Vagina (tissue), 2 donors: ENCODE data around the gene MAP1LC3B. TPM values are rescaled to one million over a fixed set of nuclear protein-coding genes. Genes with fewer than 3 reads are reported as not detected.

ENCODE experiments used
- DNase-seq, 2 donors: peaks; one replicate each; pipeline ENCODE4 v3.0.0-alpha.2; 2017; ENCODE audit errors: extremely low spot score in 2 of 2
- H3K27ac ChIP-seq: fragments of 200-600 bp; sonication (generic); one replicate; pipeline ENCODE4 v1.5.1; 2019
- H3K27me3 ChIP-seq: fragments of 200-600 bp; sonication (generic); one replicate; pipeline ENCODE4 v1.5.1; 2019
- H3K36me3 ChIP-seq, 2 donors: fragments of 200-600 bp; sonication (generic); one replicate each; pipeline ENCODE4 v1.5.1; 2017 to 2019
- H3K4me1 ChIP-seq: fragments of 200-600 bp; sonication (generic); one replicate; pipeline ENCODE4 v1.5.1; 2019
- H3K4me3 ChIP-seq, 2 donors: fragments of 200-600 bp; sonication (generic); 1 replicate in 1 of 2; 2 replicates in 1 of 2; pipeline ENCODE4 v1.5.1; 2016 to 2019
- H3K9me3 ChIP-seq: fragments of 200-600 bp; sonication (generic); one replicate; pipeline ENCODE4 v1.5.1; 2019
- POLR2A ChIP-seq, 2 donors: fragments of 450-650 bp; IDR thresholded peaks; one replicate each; pipeline ENCODE4 v1.6.1; 2017; ENCODE audit warnings: antibody characterized with exemption in 2 of 2, mild to moderate bottlenecking in 2 of 2, moderate library complexity in 2 of 2
- POLR2AphosphoS5 ChIP-seq, 2 donors: sonication (generic); formaldehyde crosslinking; IDR thresholded peaks; one replicate each; pipeline ENCODE4 v1.9.0; 2017; ENCODE audit warnings: antibody characterized with exemption in 2 of 2, mild to moderate bottlenecking in 2 of 2, low read depth in 1 of 2; ENCODE audit not compliant: insufficient read depth in 1 of 2
- intact Hi-C: fragments of 100-400 bp; cut with DNase I; formaldehyde crosslinking; loops from one replicate; pipeline ENCODE4 v1.15.1; 2023
- total RNA-seq: library from RNA; depleted of rRNA; stranded (reverse); fragments of >200 nt; gene quantifications from one replicate; pipeline ENCODE4 v1.2.3, GENCODE V29; 2016
- TF ChIP-seq, protein P1 (sequence below), 3 experiments: fragments of 450-650 bp in 2 of 3; fragments of 200-600 bp in 1 of 3; sonication (generic) in 1 of 3; IDR thresholded peaks; one replicate each; pipeline ENCODE4 v1.5.1; 2017 to 2019; ENCODE audit warnings: antibody characterized with exemption in 3 of 3, mild to moderate bottlenecking in 2 of 3, moderate library complexity in 2 of 3

The MAP1LC3B gene
- total RNA-seq, 1 donor from 2014 or later, result 44.9 TPM

DNA sequence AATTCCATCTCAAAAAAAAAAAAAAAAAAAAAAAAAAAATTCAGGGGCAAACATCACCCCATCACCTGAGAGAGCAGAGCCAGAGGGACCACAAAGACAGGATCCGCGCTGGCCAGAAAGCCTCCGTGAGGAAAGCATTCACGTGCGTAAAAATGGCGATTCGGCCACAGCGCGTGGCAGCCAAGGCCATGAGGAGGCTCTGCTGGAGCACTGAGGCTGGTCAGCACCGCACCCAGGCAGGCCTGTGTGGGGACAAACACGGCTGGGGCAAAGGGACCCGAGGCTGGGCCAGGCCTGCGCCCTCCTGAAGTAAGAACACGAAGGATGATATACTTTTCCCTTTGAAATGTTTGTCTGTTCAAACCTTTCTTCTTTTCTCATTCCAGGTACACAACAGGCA is 45.2 kb downstream of the MAP1LC3B start:
- Histone ChIP-seq H3K9me3 (no peaks in the 10 kb centered on the region), H3K36me3 (no peaks in the 10 kb centered on the region), H3K4me3 (no peak overlapping the region), H3K27me3 (no peaks in the 10 kb centered on the region), H3K4me1 (peaks cover 16% of the 10 kb centered on the region), H3K27ac (no peak overlapping the region)
- TF ChIP-seq, protein P1, sequence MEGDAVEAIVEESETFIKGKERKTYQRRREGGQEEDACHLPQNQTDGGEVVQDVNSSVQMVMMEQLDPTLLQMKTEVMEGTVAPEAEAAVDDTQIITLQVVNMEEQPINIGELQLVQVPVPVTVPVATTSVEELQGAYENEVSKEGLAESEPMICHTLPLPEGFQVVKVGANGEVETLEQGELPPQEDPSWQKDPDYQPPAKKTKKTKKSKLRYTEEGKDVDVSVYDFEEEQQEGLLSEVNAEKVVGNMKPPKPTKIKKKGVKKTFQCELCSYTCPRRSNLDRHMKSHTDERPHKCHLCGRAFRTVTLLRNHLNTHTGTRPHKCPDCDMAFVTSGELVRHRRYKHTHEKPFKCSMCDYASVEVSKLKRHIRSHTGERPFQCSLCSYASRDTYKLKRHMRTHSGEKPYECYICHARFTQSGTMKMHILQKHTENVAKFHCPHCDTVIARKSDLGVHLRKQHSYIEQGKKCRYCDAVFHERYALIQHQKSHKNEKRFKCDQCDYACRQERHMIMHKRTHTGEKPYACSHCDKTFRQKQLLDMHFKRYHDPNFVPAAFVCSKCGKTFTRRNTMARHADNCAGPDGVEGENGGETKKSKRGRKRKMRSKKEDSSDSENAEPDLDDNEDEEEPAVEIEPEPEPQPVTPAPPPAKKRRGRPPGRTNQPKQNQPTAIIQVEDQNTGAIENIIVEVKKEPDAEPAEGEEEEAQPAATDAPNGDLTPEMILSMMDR (IDR thresholded peaks at IDR 0.05), result no peak
- TF ChIP-seq POLR2A (IDR thresholded peaks at IDR 0.05), result no peak
- TF ChIP-seq POLR2AphosphoS5 (IDR thresholded peaks at IDR 0.05; ENCODE audit: insufficient read depth in 1 of 2, low read depth in 1 of 2), result no peak
- intact Hi-C loops, result loop anchor here (10.0 kb wide), 1 partner anchor 107 kb away; no protein-coding TSS in a partner anchor
- no peak for DNase-seq

DNA sequence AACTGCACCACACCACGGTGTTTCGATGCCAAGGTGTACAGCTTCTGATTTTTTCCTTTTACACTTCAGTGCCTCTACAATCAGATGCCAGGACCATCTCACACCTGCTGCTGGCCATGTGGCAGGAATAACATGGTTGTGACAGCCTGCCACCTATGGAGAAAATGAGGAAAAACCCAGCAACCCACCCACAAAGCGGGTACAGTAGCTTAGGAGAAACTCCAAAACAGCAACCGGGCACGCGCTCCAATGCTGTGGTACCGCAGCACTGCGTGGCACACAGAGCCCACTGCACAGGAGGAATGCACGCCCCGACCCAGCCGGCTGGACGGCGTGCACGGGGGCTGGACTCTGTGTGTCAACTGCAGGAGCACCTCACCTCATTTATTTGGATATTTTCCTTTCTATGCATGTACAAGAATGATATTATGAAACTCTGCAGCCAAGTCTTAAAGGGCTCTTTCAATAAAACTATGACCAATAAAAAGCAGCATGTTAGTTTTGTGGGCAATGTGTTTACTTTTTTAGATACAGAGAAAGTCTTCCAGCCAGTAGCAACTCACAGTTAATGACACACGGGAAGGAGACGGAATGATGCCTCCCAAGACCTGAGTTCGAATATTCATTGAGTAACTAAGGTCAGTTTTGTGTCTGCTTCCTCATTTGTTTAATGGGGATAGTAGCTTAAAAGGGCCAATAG is 45.9 kb downstream of the MAP1LC3B start:
- no peak overlapping the region for H3K27ac ChIP-seq
- intact Hi-C loops, result loop anchor here (10.0 kb wide), 1 partner anchor 107 kb away; no protein-coding TSS in a partner anchor
- DNase-seq, result no peak
- no peaks in the 10 kb centered on the region for H3K9me3 ChIP-seq
- no peaks in the 10 kb centered on the region for H3K27me3 ChIP-seq
- TF ChIP-seq POLR2AphosphoS5 (IDR thresholded peaks at IDR 0.05; ENCODE audit: insufficient read depth in 1 of 2, low read depth in 1 of 2) (no peak), POLR2A (IDR thresholded peaks at IDR 0.05) (no peak)
- TF ChIP-seq, protein P1 (IDR thresholded peaks at IDR 0.05), result no peak
- peaks cover 11% of the 10 kb centered on the region for H3K4me1 ChIP-seq
- H3K36me3 ChIP-seq, result no peaks in the 10 kb centered on the region
- no peak overlapping the region for H3K4me3 ChIP-seq

DNA sequence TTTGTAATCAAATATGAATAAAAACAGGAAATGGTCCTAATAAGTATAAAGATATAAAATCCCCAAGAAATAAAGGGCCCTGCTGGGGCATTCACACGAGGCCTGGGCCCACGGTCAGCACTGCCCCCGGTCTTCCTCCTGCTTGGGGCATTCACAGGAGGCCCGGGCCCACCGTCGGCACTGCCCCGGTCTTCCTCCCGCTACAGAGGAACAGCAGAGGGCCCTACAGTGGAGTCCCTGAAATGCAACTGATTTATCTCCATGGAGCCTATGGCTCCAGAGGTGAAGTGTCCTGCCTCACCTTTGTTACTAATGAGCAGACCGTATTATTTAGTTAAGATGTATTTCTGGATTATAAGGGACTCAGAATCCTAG is 46.5 kb downstream of the MAP1LC3B start:
- Histone ChIP-seq H3K4me1 (peaks cover 11% of the 10 kb centered on the region), H3K27ac (no peak overlapping the region), H3K4me3 (no peak overlapping the region), H3K9me3 (no peaks in the 10 kb centered on the region), H3K36me3 (no peaks in the 10 kb centered on the region), H3K27me3 (no peaks in the 10 kb centered on the region)
- DNase-seq, result no peak
- intact Hi-C loops, result loop anchor here (10.0 kb wide), 1 partner anchor 106 kb away; no protein-coding TSS in a partner anchor
- TF ChIP-seq, protein P1 (IDR thresholded peaks at IDR 0.05), result no peak
- no peak for TF ChIP-seq POLR2AphosphoS5 (IDR thresholded peaks at IDR 0.05; ENCODE audit: insufficient read depth in 1 of 2, low read depth in 1 of 2)
- no peak for TF ChIP-seq POLR2A (IDR thresholded peaks at IDR 0.05)

DNA sequence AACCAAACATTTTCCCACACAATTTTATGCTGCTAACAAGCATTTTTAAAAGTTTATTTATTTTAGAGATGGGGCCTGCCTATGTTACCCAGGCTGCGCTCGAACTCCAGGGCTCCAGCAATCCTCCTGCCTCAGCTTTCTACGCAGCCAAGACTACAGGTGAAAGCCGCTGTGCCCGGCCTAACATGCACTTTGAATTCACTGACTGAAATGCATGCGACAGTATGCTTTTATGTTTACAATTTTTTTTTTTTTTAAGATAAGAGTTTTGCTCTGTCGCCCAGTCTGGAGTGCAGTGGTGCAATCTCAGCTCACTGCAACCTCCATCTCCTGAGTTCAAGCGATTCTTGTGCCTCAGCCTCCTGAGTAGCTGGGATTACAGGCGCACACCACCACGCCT is 47.8 kb downstream of the MAP1LC3B start:
- Histone ChIP-seq H3K9me3 (no peaks in the 10 kb centered on the region), H3K36me3 (peaks cover 0 to 4% of the 10 kb centered on the region in 2 donors), H3K4me1 (peaks cover 11% of the 10 kb centered on the region), H3K27me3 (no peaks in the 10 kb centered on the region), H3K27ac (no peak overlapping the region), H3K4me3 (no peak overlapping the region)
- intact Hi-C loops, result loop anchor here (10.0 kb wide), 1 partner anchor 105 kb away; no protein-coding TSS in a partner anchor
- DNase-seq, result no peak
- TF ChIP-seq, protein P1 (IDR thresholded peaks at IDR 0.05), result no peak
- TF ChIP-seq POLR2A (IDR thresholded peaks at IDR 0.05), result no peak
- no peak for TF ChIP-seq POLR2AphosphoS5 (IDR thresholded peaks at IDR 0.05; ENCODE audit: insufficient read depth in 1 of 2, low read depth in 1 of 2)
